IMR-90 (cell line): ENCODE measurements around the gene TEDC1. TPM values are rescaled to one million over a fixed set of nuclear protein-coding genes. Genes with fewer than 3 reads are reported as not detected.
"Not testable (repeated sequence)": the region's sequence is repeated elsewhere in the genome, so short reads cannot be mapped to it uniquely, and the experiment has no call there.

ENCODE experiments used
- ATAC-seq: fragments of 200-7000 bp; cut with Tn5 transposase; 2 replicates; pipeline ENCODE4 v1.9.1; 2020; ENCODE audit warnings: low read depth, mild to moderate bottlenecking, moderate library complexity
- BruUV-seq: library from RNA; stranded (reverse); fragments of 400-500 nt; replicated peaks from 2 replicates; lab custom pipeline; 2021; lab: Mats Ljungman, UMichigan
- CTCF ChIA-PET: fragments of 300-600 bp; formaldehyde crosslinking; extraction: SDS; loops from one replicate; lab custom pipeline; 2021; ENCODE audit warnings: antibody characterized with exemption; lab: Yijun Ruan, JAX
- POLR2A ChIA-PET: fragments of 300-600 bp; sonication (Branson Sonifier 250); formaldehyde crosslinking; loops from one replicate; lab custom pipeline; 2022; ENCODE audit warnings: antibody characterized with exemption; ENCODE audit not compliant: unreplicated experiment; lab: Charles Lee
- DNase-seq: peaks from one replicate; pipeline ENCODE4 v3.0.0; 2013
- H2AFZ ChIP-seq: replicated peaks from 2 replicates; pipeline ENCODE3; 2013; ENCODE audit warnings: low read length, mild to moderate bottlenecking; ENCODE audit not compliant: poor library complexity
- H2AK5ac ChIP-seq: 2 replicates; pipeline ENCODE4 v1.6.1; 2013; ENCODE audit warnings: low read depth, low read length, inconsistent platforms
- H2AK9ac ChIP-seq: replicated peaks from 2 replicates; pipeline ENCODE3; 2013; ENCODE audit warnings: mild to moderate bottlenecking, low read depth, low read length, moderate library complexity; ENCODE audit not compliant: poor library complexity
- H2BK120ac ChIP-seq: 2 replicates; pipeline ENCODE4 v1.6.1; 2013; ENCODE audit warnings: low read depth, low read length, inconsistent platforms
- H2BK15ac ChIP-seq: 3 replicates; pipeline ENCODE4 v1.6.1; 2013; ENCODE audit warnings: low read depth, low read length, inconsistent platforms
- H2BK20ac ChIP-seq: 2 replicates; pipeline ENCODE4 v1.6.1; 2013; ENCODE audit warnings: low read depth, mild to moderate bottlenecking, inconsistent platforms, low read length, moderate library complexity
- H2BK5ac ChIP-seq: 2 replicates; pipeline ENCODE4 v1.6.1; 2013; ENCODE audit warnings: mild to moderate bottlenecking, low read depth, low read length, inconsistent platforms; ENCODE audit not compliant: poor library complexity, severe bottlenecking
- H3K14ac ChIP-seq: replicated peaks from 2 replicates; pipeline ENCODE4 v1.6.1; 2013; ENCODE audit warnings: low read depth, low read length, inconsistent platforms
- H3K18ac ChIP-seq: 2 replicates; pipeline ENCODE4 v1.6.1; 2013; ENCODE audit warnings: low read depth, low read length, control low read depth
- H3K23ac ChIP-seq: 2 replicates; pipeline ENCODE4 v1.6.1; 2013; ENCODE audit warnings: low read depth, low read length, inconsistent platforms
- H3K27ac ChIP-seq: 2 replicates; pipeline ENCODE4 v1.5.1; 2013; ENCODE audit warnings: mild to moderate bottlenecking, control low read depth, low read length; ENCODE audit not compliant: insufficient read depth
- H3K27me3 ChIP-seq: 2 replicates; pipeline ENCODE4 v1.6.1; 2013; ENCODE audit warnings: low read length; ENCODE audit not compliant: control insufficient read depth, insufficient read depth
- H3K36me3 ChIP-seq: 2 replicates; pipeline ENCODE4 v1.6.1; 2013; ENCODE audit warnings: low read length, mixed read lengths; ENCODE audit not compliant: control insufficient read depth, insufficient read depth
- H3K4ac ChIP-seq: 2 replicates; pipeline ENCODE4 v1.6.1; 2013; ENCODE audit warnings: low read depth, low read length, inconsistent platforms
- H3K4me1 ChIP-seq: 2 replicates; pipeline ENCODE4 v1.6.1; 2013; ENCODE audit warnings: low read length, mixed read lengths; ENCODE audit not compliant: control insufficient read depth, insufficient read depth
- H3K4me2 ChIP-seq: 2 replicates; pipeline ENCODE4 v1.6.1; 2013; ENCODE audit warnings: low read depth, mild to moderate bottlenecking, control low read depth, low read length, moderate library complexity
- H3K4me3 ChIP-seq: 2 replicates; pipeline ENCODE4 v1.5.1; 2013; ENCODE audit warnings: low read depth, mild to moderate bottlenecking, control low read depth, low read length, moderate library complexity; ENCODE audit not compliant: insufficient read depth
- H3K56ac ChIP-seq: 2 replicates; pipeline ENCODE4 v1.6.1; 2013; ENCODE audit warnings: low read length, inconsistent platforms; ENCODE audit not compliant: insufficient read depth; ENCODE audit errors: extremely low read depth
- H3K79me1 ChIP-seq, 2 experiments: 2 replicates each; pipeline ENCODE4 v1.6.1; 2013; ENCODE audit warnings: low read length in 2 of 2, inconsistent platforms in 1 of 2, low read depth in 1 of 2
- H3K9ac ChIP-seq: 2 replicates; pipeline ENCODE4 v1.6.1; 2013; ENCODE audit warnings: low read depth, low read length, control low read depth
- H3K9me1 ChIP-seq: 2 replicates; pipeline ENCODE4 v1.6.1; 2013; ENCODE audit warnings: low read length, inconsistent platforms; ENCODE audit not compliant: insufficient read depth
- H3K9me3 ChIP-seq: 2 replicates; pipeline ENCODE4 v1.6.1; 2013; ENCODE audit warnings: low read length; ENCODE audit not compliant: control insufficient read depth, insufficient read depth
- H4K20me1 ChIP-seq: 2 replicates; pipeline ENCODE4 v1.6.1; 2013; ENCODE audit warnings: low read length, inconsistent platforms; ENCODE audit not compliant: insufficient read depth
- H4K5ac ChIP-seq: 2 replicates; pipeline ENCODE4 v1.6.1; 2013; ENCODE audit warnings: mild to moderate bottlenecking, low read depth, low read length, control low read depth
- H4K8ac ChIP-seq, 2 experiments: 2 replicates each; pipeline ENCODE4 v1.6.1; 2013; ENCODE audit warnings: low read depth in 2 of 2, low read length in 2 of 2, control low read depth in 1 of 2, inconsistent platforms in 1 of 2
- H4K91ac ChIP-seq: 2 replicates; pipeline ENCODE4 v1.6.1; 2013; ENCODE audit warnings: low read depth, low read length, inconsistent platforms; ENCODE audit not compliant: insufficient read depth
- WGBS, 2 experiments: methylation state at CpG; one replicate each; pipeline versions ENCODE4 v1.1.5 to v1.1.7; 2013; ENCODE audit warnings: missing lambda C conversion rate in 2 of 2; ENCODE audit not compliant: insufficient read length in 1 of 2; ENCODE audit errors: extremely low coverage in 2 of 2; 5-methylcytosine and 5-hydroxymethylcytosine counted together
- dilution Hi-C: fragments of 300-500 bp; cut with HindIII; formaldehyde crosslinking; loops from one replicate; pipeline ENCODE4 v1.14.3; 2018; ENCODE audit warnings: low sequenced_read_pairs; ENCODE audit not compliant: unreplicated experiment
- in situ Hi-C: fragments of 300-500 bp; cut with MboI; formaldehyde crosslinking; loops from 3 replicates; pipeline ENCODE4 v1.14.3; 2019; ENCODE audit warnings: low sequenced_read_pairs, inconsistent platforms, mixed read lengths
- intact Hi-C: fragments of 100-400 bp; cut with micrococcal nuclease; formaldehyde crosslinking; loops from 2 replicates; pipeline ENCODE4 v1.10.0; 2022
- polyA plus RNA-seq, 3 experiments: library from polyadenylated mRNA; depleted of rRNA; stranded (reverse); fragments of >200 nt; gene quantifications; 2 replicates each; pipeline ENCODE4 v1.2.3, GENCODE V29; 2012; ENCODE audit warnings: low replicate concordance in 1 of 3
- total RNA-seq: library from RNA; depleted of rRNA; stranded (reverse); fragments of >200 nt; gene quantifications from 2 replicates; pipeline ENCODE4 v1.2.3, GENCODE V29; 2012

TEDC1 gene
- total and polyA plus RNA-seq, 2 of the 4 experiments (the other 2 are of a cell fraction) = 5.7 to 6.4 TPM

DNA sequence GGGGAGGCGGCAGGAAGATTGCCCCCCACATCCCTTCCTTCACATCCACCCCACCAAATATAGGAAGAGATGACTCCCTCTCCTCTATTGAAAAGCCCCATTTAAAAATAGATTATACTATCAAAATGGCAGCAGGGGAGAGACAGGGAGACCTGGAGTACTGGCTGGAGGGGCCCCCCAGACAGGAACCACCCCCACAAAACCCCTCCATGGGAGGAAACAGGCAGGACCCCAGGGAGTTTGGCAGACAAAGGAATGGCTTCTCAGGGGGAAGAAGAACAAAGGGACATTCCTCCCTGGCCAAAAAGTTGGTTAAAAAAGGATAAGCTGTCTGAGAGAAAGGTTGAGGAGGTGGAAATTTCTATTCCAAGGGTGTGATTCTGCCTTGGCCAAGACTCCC, 54.6 kb downstream of the TEDC1 start:
- H3K4me1 ChIP-seq, H3K9me1 ChIP-seq, H2AFZ ChIP-seq, H2AK5ac ChIP-seq, H3K14ac ChIP-seq, dilution Hi-C loops, H3K27me3 ChIP-seq, H3K4me2 ChIP-seq, POLR2A ChIA-PET, CTCF ChIA-PET, H2BK20ac ChIP-seq, BruUV-seq, H4K8ac ChIP-seq, in situ Hi-C loops, DNase-seq, H2BK120ac ChIP-seq, H3K36me3 ChIP-seq, ATAC-seq, H3K4ac ChIP-seq, H4K20me1 ChIP-seq, H3K18ac ChIP-seq, H3K9ac ChIP-seq, H4K5ac ChIP-seq, H3K79me1 ChIP-seq, H3K56ac ChIP-seq, H3K4me3 ChIP-seq, H3K9me3 ChIP-seq, H2AK9ac ChIP-seq, H2BK5ac ChIP-seq, intact Hi-C loops, H3K27ac ChIP-seq, H3K23ac ChIP-seq, H2BK15ac ChIP-seq, H4K91ac ChIP-seq: not testable (repeated sequence)
- no CpG with 5 or more reads among the region's 1 CpG for WGBS, 2 experiments

DNA sequence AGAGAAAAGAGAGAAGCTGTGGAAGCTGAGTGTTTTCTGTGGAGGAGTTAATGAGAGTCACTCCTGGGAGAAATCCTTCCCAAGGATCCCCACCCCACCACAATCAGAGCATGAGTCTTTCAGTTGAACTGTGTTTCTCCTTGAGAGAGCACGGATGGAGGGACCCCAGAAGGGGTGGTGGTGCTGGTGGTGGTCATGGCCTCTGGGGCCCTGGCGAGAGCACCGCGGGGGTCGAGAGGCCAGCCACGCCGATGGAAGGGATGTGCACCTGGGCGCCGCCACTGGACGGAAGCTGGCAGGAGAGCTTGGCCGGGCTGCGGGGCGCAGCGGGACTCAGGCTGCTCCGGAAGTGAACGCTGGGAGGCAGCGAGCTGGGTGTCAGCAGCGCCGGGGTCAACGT, 55.4 kb downstream of the TEDC1 start:
- BruUV-seq, H2BK15ac ChIP-seq, H3K4me3 ChIP-seq, H4K5ac ChIP-seq, CTCF ChIA-PET, H2AK9ac ChIP-seq, ATAC-seq, H4K8ac ChIP-seq, H3K27ac ChIP-seq, H3K14ac ChIP-seq, H3K56ac ChIP-seq, H4K20me1 ChIP-seq, H3K4ac ChIP-seq, H2BK5ac ChIP-seq, H2AFZ ChIP-seq, H2BK20ac ChIP-seq, H3K9me3 ChIP-seq, H4K91ac ChIP-seq, H3K4me1 ChIP-seq, H3K23ac ChIP-seq, POLR2A ChIA-PET, dilution Hi-C loops, H3K4me2 ChIP-seq, H3K79me1 ChIP-seq, H2BK120ac ChIP-seq, H3K36me3 ChIP-seq, H3K18ac ChIP-seq, DNase-seq, H2AK5ac ChIP-seq, H3K27me3 ChIP-seq, intact Hi-C loops, H3K9ac ChIP-seq, in situ Hi-C loops, H3K9me1 ChIP-seq: not testable (repeated sequence)
- WGBS, 2 experiments = no CpG with 5 or more reads among the region's 20 CpGs
